ENCODE results near the gene DDX20.
"Not testable (repeated sequence)": the region's sequence is repeated elsewhere in the genome, so short reads cannot be mapped to it uniquely, and the experiment has no call there.

Gene DDX20

GRCh38 chr1:111733183-111733991, 22.3 kb upstream of the DDX20 start:
- DNase-seq (ENCODE audit: insufficient read length, low spot score): no peak
- no peak for FAIRE-seq

- FAIRE-seq: no peak
- DNase-seq (ENCODE audit: insufficient read length, low spot score): no peak
Observed at GRCh38 chr1:111733992-111734341, 21.7 kb upstream of the DDX20 start.

DNA sequence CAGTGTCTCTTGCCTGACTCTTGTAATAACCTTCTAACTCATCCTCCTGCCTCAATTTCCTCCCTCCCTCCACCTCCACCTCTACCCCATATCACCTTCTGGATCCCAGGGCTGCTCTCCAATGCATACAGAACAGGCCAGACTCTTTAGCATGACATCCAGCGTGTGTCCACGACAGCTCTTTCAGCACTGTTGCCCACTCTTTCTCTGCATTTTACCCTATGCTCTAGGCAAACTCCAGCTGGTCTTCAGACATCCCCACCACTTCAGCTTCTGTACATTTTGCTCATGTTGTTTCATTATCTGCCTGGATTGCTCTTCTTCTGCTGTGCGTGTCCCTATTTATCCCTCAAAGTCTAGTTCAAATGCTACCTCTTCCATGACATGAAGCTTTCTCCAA, 21.3 kb upstream of the DDX20 start:
- FAIRE-seq (no peak), DNase-seq (ENCODE audit: insufficient read length, low spot score) (no peak)

DNA sequence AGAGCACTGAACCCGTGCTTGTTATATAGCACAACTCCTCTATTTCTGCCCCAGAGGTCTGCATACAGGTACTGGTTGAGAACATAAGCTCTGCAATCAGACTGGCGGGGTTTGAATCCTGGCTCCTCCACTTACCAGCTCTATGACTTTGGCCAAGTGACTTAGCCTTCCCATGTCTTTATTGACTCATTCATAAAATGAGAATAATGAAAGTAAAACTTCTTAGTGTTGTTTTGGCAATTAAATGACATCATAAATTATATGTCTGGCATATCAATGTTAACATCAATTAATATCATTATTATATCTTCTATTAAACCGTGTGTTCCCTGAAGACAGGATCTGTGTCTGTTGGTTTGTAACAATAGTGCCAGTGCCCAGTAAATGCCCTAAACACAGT, 20.8 kb upstream of the DDX20 start:
- DNase-seq (ENCODE audit: insufficient read length, low spot score) (no peak), FAIRE-seq (no peak)

GRCh38 chr1:111735321-111735720, 20.4 kb upstream of the DDX20 start:
- DNase-seq (ENCODE audit: insufficient read length, low spot score): no peak
- FAIRE-seq: no peak

DNA sequence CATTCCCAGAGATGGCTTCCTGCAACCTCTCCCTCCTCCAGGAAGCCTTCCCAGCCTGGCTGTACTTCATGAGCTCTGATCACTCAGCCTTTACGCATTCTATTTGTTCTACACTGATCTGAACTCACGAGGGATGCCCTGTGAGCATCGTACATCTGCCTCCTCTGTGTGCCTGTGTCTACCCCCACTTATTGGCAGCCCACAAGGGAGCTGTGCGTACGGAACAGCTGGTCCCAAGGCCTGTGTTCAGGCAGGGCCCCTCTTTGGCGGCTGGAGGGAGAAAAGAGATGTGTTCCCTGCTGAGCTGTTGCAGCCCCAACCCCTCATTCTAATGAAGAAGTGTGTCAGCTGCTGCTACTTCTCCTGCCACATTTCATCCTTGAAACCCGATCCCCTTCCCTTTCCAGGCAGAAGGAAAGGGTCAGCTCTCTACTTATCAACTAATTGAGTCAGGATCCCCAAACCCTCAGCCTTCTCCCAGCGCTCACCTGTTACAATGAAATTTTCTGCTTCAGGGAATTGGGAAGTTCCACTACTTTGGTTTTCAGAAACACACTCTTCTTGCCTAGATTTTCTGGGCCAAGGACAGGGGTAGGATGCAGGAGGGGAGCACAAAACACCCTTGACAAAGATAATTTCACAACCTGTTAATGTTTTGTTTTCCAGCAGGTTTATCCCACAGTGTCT, 19.7 kb upstream of the DDX20 start:
- DNase-seq (ENCODE audit: insufficient read length, low spot score) (no peak), FAIRE-seq (no peak)

GRCh38 chr1:111736548-111737215, 19.0 kb upstream of the DDX20 start:
- FAIRE-seq (no peak), DNase-seq (ENCODE audit: insufficient read length, low spot score) (no peak)

GRCh38 chr1:111737216-111738132, 18.2 kb upstream of the DDX20 start:
- DNase-seq (ENCODE audit: insufficient read length, low spot score) (no peak), FAIRE-seq (no peak)

DNA sequence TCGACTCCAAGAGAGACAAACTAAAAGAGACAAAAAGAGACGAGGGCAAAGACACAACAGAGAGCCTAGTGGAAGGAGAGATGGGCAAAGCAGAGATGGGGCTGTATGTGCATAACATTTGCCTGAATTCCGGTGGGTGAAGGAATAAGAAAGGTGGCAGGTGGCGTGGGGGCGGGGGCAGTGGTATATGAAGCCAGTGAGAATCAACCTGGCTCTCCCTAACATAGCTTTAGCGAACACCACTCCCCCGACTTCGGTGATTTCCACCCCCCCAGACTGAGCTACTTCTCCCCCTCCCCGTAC, 17.6 kb upstream of the DDX20 start:
- DNase-seq (ENCODE audit: insufficient read length, low spot score): no peak
- no peak for FAIRE-seq

DNA sequence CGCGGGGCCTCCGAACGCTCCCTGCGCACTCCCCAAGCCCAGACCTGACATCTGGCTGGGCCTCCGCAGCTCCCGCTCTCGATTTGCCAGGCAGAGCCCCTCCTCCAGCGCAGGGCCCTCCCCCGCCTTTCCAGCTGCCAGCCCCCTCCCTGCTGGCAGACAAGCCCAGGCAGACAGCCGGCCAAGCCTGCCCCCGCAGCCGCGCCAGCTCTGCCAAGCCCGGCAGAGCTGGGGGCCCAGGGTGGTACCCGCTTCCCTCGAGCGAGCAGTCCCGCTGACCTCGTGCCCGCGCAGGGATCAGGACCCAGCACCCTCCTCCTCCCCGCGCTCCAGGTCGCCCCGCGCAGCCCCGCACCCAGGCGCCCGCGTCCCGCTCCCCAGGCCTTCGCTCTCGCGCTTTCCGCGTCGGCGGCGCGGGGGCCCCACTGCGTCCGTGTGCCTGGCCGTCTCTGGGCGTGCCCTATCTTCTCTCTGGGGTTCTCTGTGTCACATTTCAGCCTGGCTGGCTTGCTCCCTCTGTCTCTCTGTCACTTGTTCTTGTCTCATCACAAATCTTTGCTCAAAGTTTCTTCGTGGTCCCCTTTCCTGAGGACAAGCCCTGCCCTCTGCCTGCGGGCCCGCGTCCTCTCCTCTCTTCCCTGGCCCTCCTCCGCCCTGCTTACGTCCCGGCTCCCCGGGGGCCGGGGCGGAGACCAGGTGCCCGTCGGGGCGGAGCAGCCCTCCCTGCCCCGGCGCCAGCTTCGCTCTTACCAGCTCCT, 17.1 kb upstream of the DDX20 start:
- no peak for FAIRE-seq

DNA sequence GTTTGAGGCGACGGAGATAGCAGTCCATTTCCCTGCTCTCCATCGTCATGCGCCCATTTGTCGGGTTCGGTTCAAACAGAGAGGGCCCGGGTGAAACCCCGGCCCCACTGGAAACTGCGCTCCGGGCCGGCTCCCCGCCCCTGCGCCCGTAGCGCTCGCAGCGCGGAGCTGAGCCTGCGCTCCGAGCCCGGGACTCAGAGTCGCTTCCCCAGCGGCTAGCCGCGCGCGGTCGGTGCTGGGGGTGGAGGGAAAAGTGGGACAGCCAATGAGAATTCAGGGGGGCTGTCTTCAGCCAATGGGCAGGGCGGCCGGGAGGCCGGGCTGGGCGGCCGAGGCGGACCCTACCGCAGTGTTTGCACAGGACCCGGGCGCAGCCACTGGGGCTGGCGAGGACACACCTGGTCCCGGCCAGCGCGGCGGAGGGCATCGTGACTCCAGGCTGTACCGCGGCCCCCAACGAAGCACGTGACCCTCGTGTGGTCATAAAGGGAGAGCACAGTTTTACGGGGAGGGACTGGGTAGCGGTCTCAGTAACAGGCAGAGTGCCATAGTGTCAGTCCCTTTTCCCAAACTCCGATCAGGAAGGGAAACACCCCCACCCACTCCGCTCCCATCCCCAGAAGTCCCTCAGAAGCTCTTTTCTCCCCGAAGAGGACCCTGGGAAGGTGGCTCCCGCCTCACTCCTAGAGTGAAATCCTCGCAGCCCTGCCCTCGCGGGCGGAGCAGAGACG, 16.3 kb upstream of the DDX20 start, which contains the start of gene INKA2:
INKA2 (minus strand) TSS at position 202 of the 731 bp plus-strand sequence; CDS start at position 49, 153 bp downstream.
- peak; percentile 79 for DNase-seq (ENCODE audit: insufficient read length, low spot score)

More for the DNA sequence above, 17.1 kb upstream of the DDX20 start:
- DNase-seq (ENCODE audit: insufficient read length, low spot score): no peak

GRCh38 chr1:111739925-111740765, 15.6 kb upstream of the DDX20 start:
- no peak for DNase-seq (ENCODE audit: insufficient read length, low spot score)
- FAIRE-seq: no peak

More for the DNA sequence above, 16.3 kb upstream of the DDX20 start, which contains the start of gene INKA2:
- no peak for FAIRE-seq

DNA sequence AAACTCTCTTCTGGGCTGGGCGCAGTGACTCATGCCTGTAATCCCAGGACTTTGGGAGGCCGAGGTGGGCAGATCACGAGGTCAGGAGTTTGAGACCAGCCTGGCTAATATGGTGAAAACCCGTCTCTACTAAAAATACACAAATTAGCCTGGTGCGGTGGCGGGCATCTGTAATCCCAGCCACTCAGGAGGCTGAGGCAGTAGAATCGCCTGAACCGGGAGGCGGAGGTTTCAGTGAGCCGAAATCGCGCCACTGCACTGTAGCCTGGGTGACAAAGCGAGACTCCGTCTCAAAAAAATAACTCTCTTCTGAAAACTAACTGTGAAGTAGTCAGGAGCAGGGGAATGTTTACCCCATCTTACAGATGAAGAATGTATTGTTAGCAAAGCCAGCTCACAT, 13.4 kb upstream of the DDX20 start:
- FAIRE-seq; DNase-seq (ENCODE audit: insufficient read length, low spot score): not testable (repeated sequence)

- no peak for DNase-seq (ENCODE audit: insufficient read length, low spot score)
- FAIRE-seq: no peak
Observed at GRCh38 chr1:111742938-111743549, 12.7 kb upstream of the DDX20 start.

DNA sequence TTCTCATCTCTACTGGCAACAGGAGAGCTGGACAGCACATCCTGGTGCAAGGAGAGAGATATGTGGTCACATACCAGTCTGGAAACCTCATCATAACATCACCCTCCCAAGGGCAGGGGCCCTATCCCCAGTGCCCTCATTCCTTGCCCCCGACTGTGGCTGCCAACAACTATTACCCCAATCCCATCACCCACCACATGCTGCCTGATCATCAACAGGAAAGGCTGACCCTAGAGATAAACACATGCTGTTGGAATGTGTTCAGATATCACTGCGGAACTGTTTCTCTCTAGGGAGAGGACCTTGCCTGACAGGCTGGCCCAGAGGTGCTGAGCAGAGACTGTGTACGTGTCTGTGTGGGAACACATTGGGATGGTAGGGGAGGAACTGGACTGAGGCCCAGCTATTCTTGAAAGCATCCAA, 12.0 kb upstream of the DDX20 start:
- no peak for DNase-seq (ENCODE audit: insufficient read length, low spot score)

GRCh38 chr1:111745675-111746613, 9.8 kb upstream of the DDX20 start:
- no peak for DNase-seq (ENCODE audit: insufficient read length, low spot score)
- no peak for FAIRE-seq

More for the DNA sequence above, 12.0 kb upstream of the DDX20 start:
- FAIRE-seq: no peak

- FAIRE-seq: no peak
Observed at GRCh38 chr1:111746614-111746999, 9.1 kb upstream of the DDX20 start.

More at GRCh38 chr1:111746614-111746999, 9.1 kb upstream of the DDX20 start:
- DNase-seq (ENCODE audit: insufficient read length, low spot score): no peak

Data from HTR-8/SVneo (cell line).